Activated T-cell treated with anti-CD3 and anti-CD28 coated beads, Interleukin-2, amount 50 U/mL, for 72 hours (primary cell): ENCODE results near the gene PAGR1. TPM values are rescaled to one million over a fixed set of nuclear protein-coding genes. Genes with fewer than 3 reads are reported as not detected.
"Not testable (repeated sequence)": the region's sequence is repeated elsewhere in the genome, so short reads cannot be mapped to it uniquely, and the experiment has no call there.

Experiments used
- ATAC-seq, 2 donors: fragments of 150-1000 bp; cut with Tn5 transposase; replicated peaks in 1 of 2; 2 replicates each; pipeline ENCODE4 v1.10.0; 2021; ENCODE audit warnings: moderate library complexity in 2 of 2, mild to moderate bottlenecking in 1 of 2
- DNase-seq, 2 donors: peaks; one replicate each; pipeline ENCODE4 v3.0.0; 2021 to 2022; ENCODE audit warnings: mixed read lengths in 1 of 2
- H3K27ac Mint-ChIP-seq: one replicate; pipeline ENCODE4 v1.8.0; 2022; ENCODE audit warnings: mild to moderate bottlenecking, moderate library complexity, mixed read lengths
- H3K27me3 Mint-ChIP-seq: one replicate; pipeline ENCODE4 v1.8.0; 2022; ENCODE audit warnings: low read depth, mixed read lengths
- H3K36me3 Mint-ChIP-seq, 2 donors: one replicate each; pipeline ENCODE4 v1.8.0; 2022; ENCODE audit warnings: mixed read lengths in 2 of 2, mild to moderate bottlenecking in 1 of 2; ENCODE audit not compliant: insufficient read depth in 2 of 2
- H3K4me1 Mint-ChIP-seq: one replicate; pipeline ENCODE4 v1.8.0; 2022; ENCODE audit warnings: low read depth, mixed read lengths
- H3K4me3 Mint-ChIP-seq, 2 donors: one replicate each; pipeline ENCODE4 v1.8.0; 2022; ENCODE audit warnings: mild to moderate bottlenecking in 2 of 2, mixed read lengths in 2 of 2, moderate library complexity in 2 of 2
- H3K9me3 Mint-ChIP-seq, 2 donors: one replicate each; pipeline ENCODE4 v1.8.0; 2022; ENCODE audit warnings: mixed read lengths in 2 of 2
- total RNA-seq, 2 donors: library from RNA; stranded (reverse); gene quantifications; one replicate each; pipeline ENCODE4 v1.2.3, GENCODE V29; 2022

PAGR1 gene
- total RNA-seq, 2 donors from 2014 or later = 14.8 to 17.8 TPM

DNA sequence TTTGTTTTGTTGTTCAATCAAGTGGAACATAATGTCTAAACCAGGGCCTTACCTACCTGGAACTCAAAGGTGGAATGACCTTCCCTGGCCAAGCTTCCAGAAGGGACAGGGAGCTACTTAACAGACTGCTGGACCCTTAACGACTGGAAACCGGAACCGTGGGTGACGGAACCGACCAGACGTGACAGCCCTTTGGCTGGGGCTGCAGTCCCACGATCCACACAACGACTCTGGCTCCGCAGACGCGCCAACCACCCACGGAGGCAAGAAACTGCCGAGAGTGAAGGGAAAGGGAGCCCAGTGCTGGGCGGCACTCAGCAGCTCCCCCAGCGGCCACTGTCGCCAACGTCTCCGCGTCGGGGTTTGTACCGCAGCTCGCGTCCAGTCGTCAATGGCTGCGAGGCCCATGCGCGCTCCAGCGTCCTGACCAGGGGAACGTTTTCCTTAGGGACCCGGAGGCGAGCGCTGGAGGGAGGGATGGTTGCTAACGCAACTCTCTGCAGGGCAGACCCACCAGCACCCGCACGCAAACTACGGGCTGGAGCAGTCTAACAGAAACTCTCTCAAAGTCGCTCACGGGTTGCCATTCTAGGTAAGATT lies 31.0 kb upstream of the PAGR1 start:
- Mint-ChIP-seq H3K27ac (no peak overlapping the region), H3K27me3 (no peaks in the 10 kb centered on the region)

DNA sequence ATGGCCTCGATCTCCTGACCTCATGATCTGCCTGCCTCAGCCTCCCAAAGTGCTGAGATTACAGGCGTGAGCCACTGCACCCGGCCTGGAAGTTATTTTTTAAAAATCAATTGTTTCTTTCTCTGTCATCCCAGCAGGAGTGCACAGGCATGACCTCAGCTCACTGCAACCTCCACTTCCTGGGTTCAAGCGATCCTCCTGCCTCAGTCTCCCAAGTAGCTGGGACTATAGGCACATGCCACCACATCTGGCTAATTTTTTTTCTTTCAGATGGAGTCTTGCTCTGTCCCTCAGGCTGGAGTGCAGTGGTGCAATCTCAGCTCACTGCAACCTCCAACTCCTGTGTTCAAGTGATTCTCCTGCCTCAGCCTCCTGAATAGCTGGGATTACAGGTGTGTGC lies 28.8 kb upstream of the PAGR1 start:
- H3K36me3 Mint-ChIP-seq, H3K9me3 Mint-ChIP-seq, H3K27ac Mint-ChIP-seq, ATAC-seq, H3K27me3 Mint-ChIP-seq, DNase-seq, H3K4me3 Mint-ChIP-seq: not testable (repeated sequence)
- H3K4me1 Mint-ChIP-seq = peaks cover 35% of the 10 kb centered on the region

More for the DNA sequence above, 31.0 kb upstream of the PAGR1 start:
- DNase-seq = peak; percentile 79 to 82
- peak; percentile 68 to 81 for ATAC-seq
- no peaks in the 10 kb centered on the region for H3K9me3 Mint-ChIP-seq
- peak overlapping the region; percentile 67 to 77 for H3K4me3 Mint-ChIP-seq
- peaks cover 27% of the 10 kb centered on the region for H3K4me1 Mint-ChIP-seq
- no peaks in the 10 kb centered on the region for H3K36me3 Mint-ChIP-seq

DNA sequence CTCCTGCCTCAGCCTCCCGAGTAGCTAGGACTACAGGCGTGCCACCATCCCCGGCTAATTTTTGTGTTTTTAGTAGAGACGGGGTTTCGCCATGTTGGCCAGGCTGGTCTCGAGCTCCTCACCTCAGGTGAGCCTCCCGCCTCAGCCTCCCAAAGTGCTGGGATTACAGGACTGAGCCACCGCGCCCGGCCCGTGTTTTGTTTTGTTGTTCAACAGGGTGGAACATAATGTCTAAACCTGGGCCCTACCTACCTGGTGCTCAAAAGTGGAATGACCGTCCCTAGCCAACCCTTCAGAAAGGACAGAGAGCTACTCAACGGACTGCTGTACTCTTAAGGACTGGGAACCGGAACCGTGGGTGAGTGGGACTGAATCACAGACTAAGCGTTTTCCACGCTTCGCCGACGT lies 26.2 kb upstream of the PAGR1 start:
- peak overlapping the region; percentile 94 for H3K4me3 Mint-ChIP-seq
- peak in 1 of 2 donors; percentile 16 for DNase-seq
- no peak for ATAC-seq
- peaks cover 41% of the 10 kb centered on the region for H3K4me1 Mint-ChIP-seq
- no peaks in the 10 kb centered on the region for H3K9me3 Mint-ChIP-seq
- H3K27ac Mint-ChIP-seq = peak overlapping the region; percentile 92
- H3K27me3 Mint-ChIP-seq = no peaks in the 10 kb centered on the region
- peaks cover 11 to 18% of the 10 kb centered on the region in 2 donors for H3K36me3 Mint-ChIP-seq

DNA sequence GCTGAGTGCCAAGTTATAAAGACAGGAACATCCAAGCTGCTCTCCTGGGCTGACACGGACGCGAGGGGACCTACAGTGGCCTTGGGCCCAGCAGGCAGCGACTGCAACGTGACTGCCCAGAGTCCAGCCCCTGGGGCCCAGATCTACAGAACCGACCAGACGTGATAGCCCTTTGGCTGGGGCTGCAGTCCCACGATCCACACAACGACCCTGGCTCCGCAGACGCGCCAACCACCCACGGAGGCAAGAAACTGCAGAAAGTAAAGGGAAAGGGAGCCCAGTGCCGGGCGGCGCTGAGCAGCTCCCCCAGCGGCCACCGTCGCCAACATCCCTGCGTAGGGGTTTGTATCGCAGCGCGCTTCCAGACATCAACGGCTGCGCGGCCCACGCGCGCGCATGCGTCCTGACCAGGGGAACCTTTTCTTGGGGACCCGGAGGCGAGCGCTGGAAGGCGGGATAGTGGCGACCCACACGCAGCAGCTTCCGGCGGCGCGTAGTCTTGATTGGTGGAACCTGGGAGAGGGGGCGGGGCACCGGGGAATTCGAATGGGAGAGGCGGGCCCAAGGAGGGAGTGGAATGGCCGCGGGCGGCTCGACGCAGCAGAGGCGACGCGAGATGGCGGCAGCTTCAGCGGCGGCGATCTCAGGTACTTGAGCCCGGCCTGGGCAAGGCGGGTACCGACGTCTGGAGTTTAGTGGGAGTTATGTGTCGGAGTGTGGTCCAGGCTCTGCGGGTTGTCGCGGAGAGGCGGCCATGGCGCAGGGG lies 25.6 kb upstream of the PAGR1 start, which contains the start of gene KIF22:
KIF22 (plus strand) TSS at position 569 of the 766 bp plus-strand sequence; CDS start at position 578, 9 bp downstream.
- H3K4me1 Mint-ChIP-seq = peaks cover 35% of the 10 kb centered on the region
- H3K4me3 Mint-ChIP-seq = peak within 1 kb of the TSS; percentile 94
- peaks cover 11 to 18% of the 10 kb centered on the region in 2 donors for H3K36me3 Mint-ChIP-seq
- no peaks in the 10 kb centered on the region for H3K9me3 Mint-ChIP-seq
- H3K27me3 Mint-ChIP-seq = no peaks in the 10 kb centered on the region
- peak; percentile 100 for DNase-seq
- peak within 1 kb of the TSS; percentile 92 for H3K27ac Mint-ChIP-seq
- ATAC-seq = peak; percentile 95 to 96

DNA sequence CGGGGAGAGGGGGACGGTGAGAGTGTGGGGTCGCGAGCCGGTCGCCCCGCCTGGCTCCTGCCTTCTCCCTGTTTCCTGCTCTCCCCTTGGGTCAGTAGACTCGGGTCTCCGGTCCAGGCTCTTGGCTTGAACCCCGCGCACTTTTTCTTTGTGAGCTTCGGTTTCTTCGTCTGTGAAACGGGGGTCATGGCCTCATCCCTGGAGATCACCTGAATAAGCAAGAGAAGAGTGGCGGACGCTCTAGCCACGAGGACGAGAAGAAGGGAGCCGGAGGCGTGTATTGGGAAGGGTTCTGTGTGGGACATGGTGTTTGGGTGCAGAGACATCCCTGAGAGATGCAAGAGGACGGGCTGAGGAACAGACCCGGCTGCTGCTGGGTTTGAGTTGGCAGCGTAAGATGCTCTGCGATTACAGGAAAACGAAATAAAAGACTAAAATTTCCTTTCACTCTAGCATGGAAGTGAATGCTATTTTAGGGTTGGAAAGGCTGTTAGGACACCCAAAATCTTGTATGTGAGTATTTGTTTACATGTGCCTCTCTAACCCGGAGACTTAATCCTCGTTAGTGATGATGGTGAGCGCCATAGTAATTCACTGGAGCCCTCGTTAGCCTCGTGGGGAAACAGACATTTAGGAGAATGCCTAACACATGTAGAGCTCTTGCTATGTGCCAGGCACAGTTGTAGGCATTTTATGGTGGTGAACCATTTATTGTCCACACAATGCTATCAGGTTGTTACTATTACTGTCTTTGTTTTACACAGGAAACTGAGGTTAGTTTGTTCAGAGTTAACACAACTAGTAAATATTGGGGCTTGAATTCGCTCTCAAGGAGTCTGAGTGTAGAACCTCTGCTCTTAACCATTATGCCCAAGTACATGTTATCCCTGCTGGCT lies 24.8 kb upstream of the PAGR1 start:
- DNase-seq (no peak), ATAC-seq (peak in 1 of 2 donors; percentile 17)
- Mint-ChIP-seq H3K27me3 (no peaks in the 10 kb centered on the region), H3K4me3 (peak overlapping the region; percentile 94), H3K27ac (peak overlapping the region; percentile 92), H3K9me3 (no peaks in the 10 kb centered on the region), H3K36me3 (peaks cover 11 to 21% of the 10 kb centered on the region in 2 donors), H3K4me1 (peaks cover 32% of the 10 kb centered on the region)

DNA sequence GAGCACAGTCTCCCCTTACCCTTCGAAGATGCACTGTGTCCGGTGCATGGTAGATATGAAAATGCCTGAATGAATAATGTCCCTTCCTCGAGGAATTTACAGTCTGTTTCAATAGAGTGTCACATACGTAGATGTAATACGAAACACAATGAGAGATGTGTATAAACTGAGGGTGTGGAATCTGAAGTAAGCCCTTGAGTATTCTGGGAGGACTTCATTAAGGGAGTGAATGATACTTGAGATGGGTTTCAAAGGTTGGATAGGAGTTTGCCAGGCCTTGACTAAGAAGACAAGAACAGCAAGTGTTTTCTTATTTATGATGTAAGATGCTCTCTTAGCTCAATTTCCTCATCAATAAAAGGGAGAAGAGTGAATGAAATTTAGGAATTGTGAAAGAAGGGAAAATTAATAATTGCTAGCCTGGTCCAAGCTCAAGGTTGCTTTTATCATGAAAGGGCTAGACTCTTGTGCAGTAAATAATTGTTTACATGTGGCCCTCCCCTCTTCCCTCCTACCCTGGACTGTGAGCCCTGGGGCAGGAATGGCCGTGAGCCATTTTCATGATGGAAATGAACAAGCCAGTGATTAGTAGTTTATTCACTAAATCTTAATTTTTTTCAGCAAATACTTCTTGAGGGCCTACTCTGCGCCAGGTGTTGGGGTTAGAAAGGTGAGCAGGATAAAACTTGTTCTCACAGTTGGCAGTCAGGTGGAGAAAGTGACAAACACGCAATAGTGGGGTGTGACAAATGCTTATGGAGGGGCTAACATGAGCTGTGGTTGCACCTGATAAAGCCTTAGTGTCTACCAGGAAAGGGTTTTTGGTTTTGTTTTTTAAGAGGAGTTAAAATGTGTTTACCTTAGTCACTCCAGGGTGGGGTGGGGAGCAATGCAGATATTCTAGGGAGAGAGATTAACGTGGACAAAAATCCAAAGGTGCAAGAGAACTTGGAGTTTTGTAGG lies 23.8 kb upstream of the PAGR1 start:
- Mint-ChIP-seq H3K9me3 (no peaks in the 10 kb centered on the region), H3K27me3 (no peaks in the 10 kb centered on the region), H3K4me3 (peak overlapping the region; percentile 94), H3K4me1 (peaks cover 32% of the 10 kb centered on the region), H3K36me3 (peaks cover 11 to 29% of the 10 kb centered on the region in 2 donors), H3K27ac (peak overlapping the region; percentile 92)
- ATAC-seq (no peak), DNase-seq (no peak)

DNA sequence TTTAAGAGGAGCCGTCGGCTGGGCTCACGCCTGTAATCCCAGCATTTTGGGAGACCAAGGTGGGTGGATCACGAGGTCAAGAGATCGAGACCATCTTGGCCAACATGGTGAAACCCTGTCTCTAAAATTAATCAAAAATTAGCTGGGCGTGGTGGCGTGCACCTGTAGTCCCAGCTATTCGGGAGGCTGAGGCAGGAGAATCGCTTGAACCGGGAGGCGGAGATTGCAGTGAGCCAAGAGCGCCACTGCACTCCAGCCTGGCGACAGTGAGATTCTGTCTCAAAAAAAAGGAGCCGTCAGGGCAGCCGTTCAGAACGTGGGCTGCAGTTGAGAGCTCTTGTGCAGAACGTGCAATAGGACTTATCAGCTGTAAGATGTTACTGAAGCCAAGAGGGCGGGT lies 22.8 kb upstream of the PAGR1 start:
- peak overlapping the region; percentile 94 for H3K4me3 Mint-ChIP-seq
- peaks cover 32% of the 10 kb centered on the region for H3K4me1 Mint-ChIP-seq
- DNase-seq, H3K27ac Mint-ChIP-seq, H3K27me3 Mint-ChIP-seq, H3K9me3 Mint-ChIP-seq, ATAC-seq: not testable (repeated sequence)
- H3K36me3 Mint-ChIP-seq = peaks cover 11 to 32% of the 10 kb centered on the region in 2 donors

DNA sequence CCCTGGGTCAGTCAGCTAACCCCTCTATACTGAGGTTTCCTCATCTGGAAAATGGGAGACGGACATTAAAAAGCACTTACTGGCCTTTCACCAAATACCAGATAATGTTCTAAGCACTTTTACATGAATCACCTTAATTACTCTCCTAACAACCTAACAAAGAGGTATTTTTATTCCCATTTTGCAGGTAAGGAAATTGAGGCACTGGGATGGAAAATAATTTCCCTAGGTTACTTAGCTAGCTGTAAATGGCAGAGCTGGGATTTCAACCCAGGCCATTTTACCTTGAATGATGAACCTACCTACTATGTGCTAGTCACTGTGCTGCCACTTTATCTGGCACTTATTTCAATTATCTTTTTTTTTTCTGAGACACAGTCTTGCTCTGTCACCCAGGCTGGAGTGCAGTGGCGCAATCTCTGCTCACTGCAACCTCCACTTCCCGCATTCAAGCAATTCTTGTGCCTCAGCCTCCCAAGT lies 21.7 kb upstream of the PAGR1 start:
- no peaks in the 10 kb centered on the region for H3K27me3 Mint-ChIP-seq
- no peak for ATAC-seq
- peaks cover 32% of the 10 kb centered on the region for H3K4me1 Mint-ChIP-seq
- H3K27ac Mint-ChIP-seq = no peak overlapping the region
- H3K4me3 Mint-ChIP-seq = no peak overlapping the region
- peaks cover 11 to 39% of the 10 kb centered on the region in 2 donors for H3K36me3 Mint-ChIP-seq
- DNase-seq = no peak
- H3K9me3 Mint-ChIP-seq = no peaks in the 10 kb centered on the region

DNA sequence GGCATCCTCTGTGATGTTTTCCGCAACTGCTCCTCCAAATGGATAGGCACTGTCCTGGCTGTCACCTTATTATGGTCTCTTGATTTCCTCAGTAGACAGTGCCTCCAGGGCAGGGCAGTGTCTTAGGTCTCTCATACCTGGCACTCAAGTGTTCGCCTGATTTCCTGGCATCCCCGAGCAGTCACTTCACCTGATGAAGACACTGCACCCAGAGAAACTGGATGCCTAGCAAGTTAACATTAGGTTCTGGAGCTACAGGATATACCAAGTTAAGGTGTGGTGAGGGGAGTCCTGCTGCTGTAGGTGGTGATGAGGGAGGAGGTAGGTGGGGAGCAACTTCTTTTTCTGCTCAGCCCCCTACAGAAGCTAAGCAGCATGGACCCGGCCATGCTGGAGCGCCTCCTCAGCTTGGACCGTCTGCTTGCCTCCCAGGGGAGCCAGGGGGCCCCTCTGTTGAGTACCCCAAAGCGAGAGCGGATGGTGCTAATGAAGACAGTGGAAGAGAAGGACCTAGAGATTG lies 13.5 kb upstream of the PAGR1 start:
- peak overlapping the region; percentile 75 for H3K27ac Mint-ChIP-seq
- H3K9me3 Mint-ChIP-seq = no peaks in the 10 kb centered on the region
- ATAC-seq (no peak), DNase-seq (no peak)
- H3K4me3 Mint-ChIP-seq = peak overlapping the region in 1 of 2 donors; percentile 36
- H3K36me3 Mint-ChIP-seq = peaks cover 6 to 28% of the 10 kb centered on the region in 2 donors
- no peaks in the 10 kb centered on the region for H3K27me3 Mint-ChIP-seq
- H3K4me1 Mint-ChIP-seq = peaks cover 21% of the 10 kb centered on the region

DNA sequence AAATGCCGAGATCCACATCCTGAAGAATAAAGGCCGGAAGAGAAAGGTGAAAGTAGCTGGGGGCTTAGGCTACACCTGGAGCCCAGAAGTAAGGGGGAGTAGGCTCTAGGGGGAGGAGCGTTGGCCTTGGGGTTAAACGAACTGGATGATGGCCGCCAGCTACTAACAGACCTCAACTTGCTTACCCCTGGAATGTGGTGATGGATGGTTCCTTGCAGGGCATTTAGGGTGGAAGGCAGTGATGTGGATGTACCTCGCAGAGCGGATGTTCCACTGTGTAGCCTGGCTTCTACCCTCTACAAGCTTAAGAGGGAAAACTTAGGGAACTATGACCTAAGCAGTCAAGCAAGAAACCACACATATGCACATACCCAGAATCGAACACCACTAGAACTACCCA lies 11.9 kb upstream of the PAGR1 start:
- Mint-ChIP-seq H3K9me3 (no peaks in the 10 kb centered on the region), H3K4me1 (peaks cover 32% of the 10 kb centered on the region), H3K4me3 (peak overlapping the region; percentile 97 to 99), H3K27ac (peak overlapping the region; percentile 100), H3K27me3 (no peaks in the 10 kb centered on the region), H3K36me3 (peaks cover 11 to 25% of the 10 kb centered on the region in 2 donors)
- ATAC-seq = no peak
- no peak for DNase-seq

DNA sequence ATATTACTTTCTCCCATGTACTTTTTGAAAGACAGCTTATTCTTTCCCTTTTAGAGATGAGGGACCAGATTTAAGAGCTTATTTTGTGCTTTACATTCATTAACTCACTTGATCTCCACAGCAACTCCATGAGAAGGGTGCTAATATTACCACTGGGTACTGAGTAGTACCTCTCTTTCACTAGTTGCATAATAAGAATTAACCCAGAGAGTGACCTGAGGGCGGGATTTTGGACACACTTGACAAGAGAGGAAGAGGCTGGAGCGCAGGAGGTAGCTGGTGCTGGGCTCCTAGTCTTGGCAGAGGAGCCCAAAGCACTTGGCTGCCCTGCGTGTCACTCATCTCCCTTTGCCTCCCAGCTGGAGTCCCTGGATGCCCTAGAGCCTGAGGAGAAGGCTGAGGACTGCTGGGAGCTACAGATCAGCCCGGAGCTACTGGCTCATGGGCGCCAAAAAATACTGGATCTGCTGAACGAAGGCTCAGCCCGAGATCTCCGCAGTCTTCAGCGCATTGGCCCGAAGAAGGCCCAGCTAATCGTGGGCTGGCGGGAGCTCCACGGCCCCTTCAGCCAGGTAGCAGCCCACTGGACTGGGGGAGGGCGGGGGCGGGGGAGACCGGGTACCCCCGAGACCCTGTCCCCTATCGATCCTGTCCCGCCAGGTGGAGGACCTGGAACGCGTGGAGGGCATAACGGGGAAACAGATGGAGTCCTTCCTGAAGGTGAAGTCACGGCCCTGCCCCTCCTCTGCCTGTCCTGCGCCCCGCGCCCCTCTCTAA lies 11.3 kb upstream of the PAGR1 start:
- DNase-seq (peak in 1 of 2 donors; percentile 15), ATAC-seq (no peak)
- peak overlapping the region; percentile 97 to 99 for H3K4me3 Mint-ChIP-seq
- no peaks in the 10 kb centered on the region for H3K27me3 Mint-ChIP-seq
- peaks cover 35% of the 10 kb centered on the region for H3K4me1 Mint-ChIP-seq
- peak overlapping the region; percentile 100 for H3K27ac Mint-ChIP-seq
- H3K9me3 Mint-ChIP-seq = no peaks in the 10 kb centered on the region
- H3K36me3 Mint-ChIP-seq = peaks cover 11 to 25% of the 10 kb centered on the region in 2 donors
